Panc1 (cell line): Measurements from ENCODE around the gene ERBB3. TPM values are rescaled to one million over a fixed set of nuclear protein-coding genes. Genes with fewer than 3 reads are reported as not detected.

Experiments
- ATAC-seq: fragments of 200-7000 bp; cut with Tn5 transposase; 2 replicates; pipeline ENCODE4 v1.9.1; 2020; ENCODE audit warnings: mild to moderate bottlenecking, moderate library complexity
- BruUV-seq: library from RNA; stranded (reverse); fragments of 400-500 nt; replicated peaks from 2 replicates; lab custom pipeline; 2021; lab: Mats Ljungman, UMichigan
- CTCF ChIA-PET: fragments of 300-600 bp; sonication (Branson Sonifier 250); formaldehyde crosslinking; loops from one replicate; lab custom pipeline; 2022; ENCODE audit warnings: antibody characterized with exemption; lab: Charles Lee
- POLR2A ChIA-PET: fragments of 300-600 bp; sonication (Branson Sonifier 250); formaldehyde crosslinking; loops from one replicate; lab custom pipeline; 2022; ENCODE audit warnings: antibody characterized with exemption; lab: Charles Lee
- DNase-seq: peaks from one replicate; pipeline ENCODE4 v3.0.0-alpha.2; 2010; ENCODE audit warnings: low read depth, low spot score
- H3K27ac ChIP-seq: 2 replicates; pipeline ENCODE4 v1.5.1; 2011; ENCODE audit warnings: mild to moderate bottlenecking, low read length, inconsistent platforms
- H3K27me3 ChIP-seq: fragments of 200-500 bp; sonication (Bioruptor generic); 2 replicates; pipeline ENCODE4 v1.6.0; 2014; ENCODE audit warnings: low read length, inconsistent platforms; ENCODE audit not compliant: control insufficient read depth, insufficient read depth
- H3K36me3 ChIP-seq: fragments of 200-500 bp; sonication (Bioruptor generic); 2 replicates; pipeline ENCODE4 v1.5.1; 2014; ENCODE audit warnings: inconsistent platforms, mild to moderate bottlenecking, low read length, moderate library complexity; ENCODE audit not compliant: control insufficient read depth, insufficient read depth
- H3K4me1 ChIP-seq: 2 replicates; pipeline ENCODE4 v1.5.1; 2011; ENCODE audit warnings: inconsistent platforms, mild to moderate bottlenecking, low read length, moderate library complexity; ENCODE audit not compliant: control insufficient read depth, insufficient read depth
- H3K4me3 ChIP-seq, 2 experiments: 2 replicates each; pipeline ENCODE4 v1.5.1; 2011 to 2012; ENCODE audit warnings: low read depth in 2 of 2, low read length in 2 of 2, mild to moderate bottlenecking in 2 of 2, inconsistent platforms in 1 of 2, moderate library complexity in 1 of 2
- H3K9me3 ChIP-seq: fragments of 200-500 bp; sonication (Bioruptor generic); 2 replicates; pipeline ENCODE4 v1.5.1; 2014; ENCODE audit warnings: low read depth, mild to moderate bottlenecking, inconsistent platforms, low read length, moderate library complexity; ENCODE audit not compliant: control insufficient read depth, insufficient read depth
- CTCF ChIP-seq: fragments of 450-650 bp; IDR thresholded peaks from 2 replicates; pipeline ENCODE4 v1.5.1; 2017; ENCODE audit warnings: mild to moderate bottlenecking
- POLR2AphosphoS5 ChIP-seq: IDR thresholded peaks from 2 replicates; pipeline ENCODE4 v1.6.1; 2012; ENCODE audit warnings: mild to moderate bottlenecking, low read depth, low read length, moderate library complexity
- REST ChIP-seq, 2 experiments: IDR thresholded peaks; 2 replicates each; pipeline ENCODE4 v1.6.1; 2011 to 2012; ENCODE audit warnings: low read depth in 2 of 2, control low read depth in 1 of 2, low read length in 1 of 2, mild to moderate bottlenecking in 1 of 2, moderate library complexity in 1 of 2; ENCODE audit not compliant: insufficient read depth in 1 of 2
- SIN3A ChIP-seq: IDR thresholded peaks from 2 replicates; pipeline ENCODE4 v1.6.1; 2012; ENCODE audit warnings: low read depth, mild to moderate bottlenecking, low read length, moderate library complexity, borderline replicate concordance; ENCODE audit not compliant: insufficient read depth
- TCF7L2 ChIP-seq: IDR thresholded peaks from 2 replicates; pipeline ENCODE4 v1.6.1; 2011; ENCODE audit warnings: mild to moderate bottlenecking, low read depth, low read length, inconsistent platforms
- in situ Hi-C: cut with HindIII; loops from 2 replicates; pipeline ENCODE4 v1.10.0; 2016; ENCODE audit warnings: low sequenced_read_pairs, low pct_unique_long_range_greater_than_20kb
- intact Hi-C: fragments of 100-400 bp; cut with micrococcal nuclease; formaldehyde crosslinking; loops from one replicate; pipeline ENCODE4 v1.10.0; 2022; ENCODE audit not compliant: unreplicated experiment
- total RNA-seq: library from RNA; stranded (reverse); gene quantifications from one replicate; pipeline ENCODE4 v1.2.1, GENCODE V29; 2021; ENCODE audit not compliant: unreplicated experiment

Gene ERBB3
- total RNA-seq, 1 experiment from 2014 or later: 0.90 TPM

- Histone ChIP-seq H3K27ac (no peak overlapping the region), H3K4me1 (peaks cover 23% of the 10 kb centered on the region), H3K4me3 (no peak overlapping the region), H3K36me3 (peaks cover 8% of the 10 kb centered on the region; the same call in 1 of the 2 replicates), H3K27me3 (no peaks in the 10 kb centered on the region), H3K9me3 (no peaks in the 10 kb centered on the region)
- no TSS peak for BruUV-seq
- intact Hi-C loops (no loop called here), in situ Hi-C loops (no loop called here)
- POLR2A ChIA-PET: no interaction called here
- CTCF ChIA-PET: no interaction called here
- no peak for DNase-seq
- no peak for TF ChIP-seq SIN3A
- no peak for TF ChIP-seq CTCF
- no peak for TF ChIP-seq POLR2AphosphoS5
- no peak for TF ChIP-seq TCF7L2
- ATAC-seq: no peak
These were observed 41.4 kb downstream of the ERBB3 start for GRCh38 chr12:56121204-56121870.

GRCh38 chr12:56122637-56123036 lies 42.7 kb downstream of the ERBB3 start:
- Histone ChIP-seq H3K4me1 (peaks cover 35% of the 10 kb centered on the region), H3K9me3 (no peaks in the 10 kb centered on the region), H3K27ac (no peak overlapping the region), H3K36me3 (no peaks in the 10 kb centered on the region; the same call in 1 of the 2 replicates), H3K4me3 (no peak overlapping the region), H3K27me3 (no peaks in the 10 kb centered on the region)
- BruUV-seq: no TSS peak
- CTCF ChIA-PET: no interaction called here
- POLR2A ChIA-PET: interaction anchor here (0.6 to 0.7 kb wide), 3 partner anchors 40 to 66 kb away, joined by 3 to 7 read pairs (median 5); no protein-coding TSS in a partner anchor
- no peak for DNase-seq
- no peak for ATAC-seq
- intact Hi-C loops: no loop called here
- TF ChIP-seq CTCF (no peak), SIN3A (no peak), REST (IDR thresholded peaks at IDR 0.05; ENCODE audit: insufficient read depth in 1 of 2, low read depth in 2 of 2, low read length in 1 of 2) (no peak), TCF7L2 (no peak), POLR2AphosphoS5 (no peak)
- in situ Hi-C loops: no loop called here
